Osteoblast (primary cell): ENCODE data around the gene TIGIT. TPM values are rescaled to one million over a fixed set of nuclear protein-coding genes. Genes with fewer than 3 reads are reported as not detected.

Source experiments
- DNase-seq: peaks from one replicate; pipeline ENCODE4 v3.0.0; 2011; ENCODE audit warnings: low spot score, mixed read lengths; ENCODE audit not compliant: insufficient read length; ENCODE audit errors: missing footprints
- H2AFZ ChIP-seq: 2 replicates; pipeline ENCODE4 v1.6.0; 2011; ENCODE audit warnings: mild to moderate bottlenecking, low read length
- H3K27ac ChIP-seq: 2 replicates; pipeline ENCODE4 v1.5.1; 2011; ENCODE audit warnings: mild to moderate bottlenecking, low read depth, low read length, moderate library complexity
- H3K27me3 ChIP-seq: 2 replicates; pipeline ENCODE4 v1.6.0; 2012; ENCODE audit warnings: mild to moderate bottlenecking, control low read depth, inconsistent platforms, low read length, moderate library complexity; ENCODE audit not compliant: insufficient read depth
- H3K36me3 ChIP-seq: 2 replicates; pipeline ENCODE4 v1.5.1; 2011; ENCODE audit warnings: mild to moderate bottlenecking, low read length, control low read depth, moderate library complexity; ENCODE audit not compliant: insufficient read depth
- H3K4me1 ChIP-seq: 2 replicates; pipeline ENCODE4 v1.5.1; 2011; ENCODE audit warnings: mild to moderate bottlenecking, low read length, control low read depth, moderate library complexity; ENCODE audit not compliant: insufficient read depth
- H3K4me2 ChIP-seq: 2 replicates; pipeline ENCODE4 v1.6.0; 2011; ENCODE audit warnings: mild to moderate bottlenecking, low read length; ENCODE audit not compliant: insufficient read depth
- H3K4me3 ChIP-seq: fragments of 200-600 bp; sonication (generic); 3 replicates; pipeline ENCODE4 v1.5.1; 2012; ENCODE audit warnings: mild to moderate bottlenecking, low read length, inconsistent platforms; ENCODE audit not compliant: insufficient read depth
- H3K79me2 ChIP-seq: 2 replicates; pipeline ENCODE4 v1.6.0; 2012; ENCODE audit warnings: mild to moderate bottlenecking, low read length, control low read depth, inconsistent platforms; ENCODE audit not compliant: insufficient read depth
- H3K9me3 ChIP-seq: 2 replicates; pipeline ENCODE4 v1.5.1; 2011; ENCODE audit warnings: low read depth, low read length, control low read depth
- H4K20me1 ChIP-seq: 2 replicates; pipeline ENCODE4 v1.6.0; 2012; ENCODE audit warnings: mild to moderate bottlenecking, low read length, control low read depth; ENCODE audit not compliant: insufficient read depth
- CTCF ChIP-seq: IDR thresholded peaks from 2 replicates; pipeline ENCODE4 v1.5.1; 2011; ENCODE audit warnings: mild to moderate bottlenecking, low read depth, low read length, moderate library complexity; ENCODE audit errors: extremely low read depth
- total RNA-seq: library from RNA; depleted of rRNA; stranded (reverse); fragments of >200 nt; gene quantifications from 2 replicates; pipeline ENCODE4 v1.2.3, GENCODE V29; 2012

Gene TIGIT
- total RNA-seq, 1 donor, result not detected

- no peaks in the 10 kb centered on the region for H3K9me3 ChIP-seq
- H3K27ac ChIP-seq, result no peak overlapping the region
- H3K4me1 ChIP-seq, result no peaks in the 10 kb centered on the region
- no peak for DNase-seq
- no peak for TF ChIP-seq CTCF
- no peak overlapping the region for H2AFZ ChIP-seq
- H3K4me3 ChIP-seq, result no peak overlapping the region
- no peaks in the 10 kb centered on the region for H3K79me2 ChIP-seq
- no peaks in the 10 kb centered on the region for H4K20me1 ChIP-seq
- no peaks in the 10 kb centered on the region for H3K36me3 ChIP-seq
- H3K27me3 ChIP-seq, result no peaks in the 10 kb centered on the region
- H3K4me2 ChIP-seq, result no peak overlapping the region
Observed at GRCh38 chr3:114284644-114285043, 9.2 kb upstream of the TIGIT start.

GRCh38 chr3:114285648-114286230 lies 8.1 kb upstream of the TIGIT start:
- Histone ChIP-seq H3K27me3 (no peaks in the 10 kb centered on the region), H2AFZ (no peak overlapping the region), H4K20me1 (no peaks in the 10 kb centered on the region), H3K9me3 (no peaks in the 10 kb centered on the region), H3K36me3 (no peaks in the 10 kb centered on the region), H3K4me3 (no peak overlapping the region), H3K4me2 (no peak overlapping the region), H3K4me1 (no peaks in the 10 kb centered on the region), H3K27ac (no peak overlapping the region), H3K79me2 (no peaks in the 10 kb centered on the region)
- no peak for DNase-seq
- TF ChIP-seq CTCF, result no peak

DNA sequence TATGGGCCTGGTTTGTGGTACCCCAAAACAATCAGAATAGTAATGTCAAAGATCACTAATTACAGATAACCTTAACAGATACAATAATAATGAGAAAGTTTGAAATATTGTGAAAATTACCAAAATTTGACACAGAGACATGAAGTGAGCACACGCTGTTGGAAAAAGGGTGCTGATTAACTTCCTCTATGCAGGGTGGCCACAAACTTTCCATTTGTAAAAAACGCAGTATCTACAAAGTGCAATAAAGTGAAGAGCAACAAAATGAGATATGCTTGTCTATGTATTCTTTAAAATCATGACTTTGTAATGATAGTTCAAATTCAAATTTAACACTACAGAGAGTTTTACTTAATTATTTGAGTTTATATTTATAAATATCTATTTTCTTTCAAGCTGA lies 7.6 kb upstream of the TIGIT start:
- Histone ChIP-seq H3K9me3 (no peaks in the 10 kb centered on the region), H2AFZ (no peak overlapping the region), H3K4me1 (no peaks in the 10 kb centered on the region), H3K27ac (no peak overlapping the region), H4K20me1 (no peaks in the 10 kb centered on the region), H3K4me3 (no peak overlapping the region), H3K4me2 (no peak overlapping the region), H3K79me2 (no peaks in the 10 kb centered on the region), H3K36me3 (no peaks in the 10 kb centered on the region), H3K27me3 (no peaks in the 10 kb centered on the region)
- DNase-seq, result no peak
- no peak for TF ChIP-seq CTCF

DNA sequence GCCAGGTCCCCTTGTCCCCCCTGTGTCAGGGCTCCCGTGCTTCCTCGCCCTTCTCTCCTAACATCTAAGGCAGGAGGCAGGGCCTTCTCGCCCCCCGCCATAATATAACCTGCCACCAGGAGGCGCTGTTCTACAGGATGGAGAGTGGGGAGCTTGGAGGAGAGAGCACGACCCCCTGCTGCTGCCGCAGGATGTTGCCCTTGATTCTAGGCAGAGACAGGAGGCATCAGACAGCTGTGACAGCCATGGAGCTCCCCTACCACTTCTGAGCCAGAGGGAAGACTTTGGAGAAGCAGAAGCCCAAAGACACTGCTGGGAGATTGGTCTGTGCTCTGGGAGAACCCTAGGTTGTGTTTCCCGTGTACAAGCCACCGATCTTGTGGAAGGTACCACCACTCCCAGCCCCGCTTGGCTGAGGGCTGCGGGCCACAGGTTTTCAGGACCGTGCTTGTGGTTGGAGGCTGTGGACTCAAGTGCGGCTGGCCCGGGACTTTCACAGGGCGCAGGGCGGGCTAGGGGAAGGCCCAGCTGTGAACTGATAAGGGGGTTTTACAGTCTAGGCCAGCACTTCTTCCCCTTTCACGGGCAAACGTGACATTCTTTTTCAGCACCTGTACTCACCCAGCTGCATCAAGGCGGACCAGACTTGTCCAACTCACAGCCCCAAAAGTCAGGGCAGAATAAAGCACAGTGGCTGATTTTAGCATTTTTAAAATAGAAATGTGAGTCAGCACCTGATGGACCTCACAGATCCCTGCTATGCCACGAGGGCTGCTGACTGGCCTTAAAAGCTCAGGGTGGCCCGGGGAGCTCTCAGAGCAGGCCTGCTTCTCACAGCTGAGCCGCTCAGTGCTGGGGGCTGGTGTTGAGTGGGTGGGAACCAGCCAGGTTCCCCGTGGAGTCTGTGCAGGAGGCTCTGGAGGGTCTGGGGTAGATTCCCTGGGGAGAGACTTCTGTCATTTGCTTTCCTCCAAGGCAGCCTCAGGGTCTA lies 2.6 kb upstream of the TIGIT start:
- H3K4me1 ChIP-seq, result no peaks in the 10 kb centered on the region
- H3K4me3 ChIP-seq, result no peak overlapping the region
- TF ChIP-seq CTCF, result peak; percentile 78
- peak; percentile 85 for DNase-seq
- no peaks in the 10 kb centered on the region for H3K9me3 ChIP-seq
- no peak overlapping the region for H3K27ac ChIP-seq
- H2AFZ ChIP-seq, result peak overlapping the region; percentile 49
- no peaks in the 10 kb centered on the region for H3K36me3 ChIP-seq
- H3K4me2 ChIP-seq, result no peak overlapping the region
- no peaks in the 10 kb centered on the region for H3K79me2 ChIP-seq
- H3K27me3 ChIP-seq, result no peaks in the 10 kb centered on the region
- H4K20me1 ChIP-seq, result no peaks in the 10 kb centered on the region
